Measurements from ENCODE around the gene PRX.

PRX gene

DNA sequence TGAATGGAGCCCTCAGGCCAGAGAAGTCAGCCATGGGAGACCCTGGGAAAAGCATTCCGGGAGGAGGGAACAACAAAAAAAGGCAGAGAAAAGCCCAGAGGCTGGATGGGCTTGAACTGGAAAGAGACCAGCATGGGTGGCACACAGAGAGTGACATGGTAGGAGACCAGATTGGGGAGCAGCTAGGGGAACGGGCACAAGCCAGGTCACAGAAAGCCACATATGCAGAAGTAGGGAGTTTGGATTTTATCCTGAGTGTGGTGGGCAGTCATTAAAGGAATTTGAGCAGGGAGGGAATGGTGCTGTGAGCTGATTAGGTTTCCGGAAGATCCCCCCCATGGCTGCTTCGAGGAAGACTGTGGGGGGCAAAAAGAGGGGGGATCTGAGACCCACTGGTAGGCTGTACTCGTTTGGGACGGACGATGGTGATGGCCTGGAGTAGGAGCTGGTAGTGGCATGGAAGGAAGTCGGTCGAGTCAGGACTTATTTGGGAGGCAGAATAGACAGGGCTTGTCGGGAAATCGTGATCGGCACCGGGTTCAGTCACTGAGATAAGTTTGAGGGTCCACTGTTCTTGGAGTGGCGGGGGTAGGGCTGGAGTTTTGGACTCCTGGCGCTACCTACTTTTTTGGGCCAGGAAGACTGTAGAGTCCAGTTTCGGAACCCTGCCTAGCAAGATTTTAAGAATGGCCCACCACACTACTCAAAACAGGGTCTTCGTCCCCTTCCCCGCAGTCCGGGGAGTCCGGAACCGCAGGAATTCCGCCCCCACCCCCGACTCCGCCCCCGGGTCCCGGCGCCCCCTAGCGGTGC, 11.7 kb upstream of the PRX start:
- H3K4me3 ChIP-seq (replicated peaks in 1 of 2; ENCODE audit: low read depth in 2 of 2, low read length in 2 of 2), result peak overlapping the region; percentile 81 to 84
- TF ChIP-seq, protein P1, sequence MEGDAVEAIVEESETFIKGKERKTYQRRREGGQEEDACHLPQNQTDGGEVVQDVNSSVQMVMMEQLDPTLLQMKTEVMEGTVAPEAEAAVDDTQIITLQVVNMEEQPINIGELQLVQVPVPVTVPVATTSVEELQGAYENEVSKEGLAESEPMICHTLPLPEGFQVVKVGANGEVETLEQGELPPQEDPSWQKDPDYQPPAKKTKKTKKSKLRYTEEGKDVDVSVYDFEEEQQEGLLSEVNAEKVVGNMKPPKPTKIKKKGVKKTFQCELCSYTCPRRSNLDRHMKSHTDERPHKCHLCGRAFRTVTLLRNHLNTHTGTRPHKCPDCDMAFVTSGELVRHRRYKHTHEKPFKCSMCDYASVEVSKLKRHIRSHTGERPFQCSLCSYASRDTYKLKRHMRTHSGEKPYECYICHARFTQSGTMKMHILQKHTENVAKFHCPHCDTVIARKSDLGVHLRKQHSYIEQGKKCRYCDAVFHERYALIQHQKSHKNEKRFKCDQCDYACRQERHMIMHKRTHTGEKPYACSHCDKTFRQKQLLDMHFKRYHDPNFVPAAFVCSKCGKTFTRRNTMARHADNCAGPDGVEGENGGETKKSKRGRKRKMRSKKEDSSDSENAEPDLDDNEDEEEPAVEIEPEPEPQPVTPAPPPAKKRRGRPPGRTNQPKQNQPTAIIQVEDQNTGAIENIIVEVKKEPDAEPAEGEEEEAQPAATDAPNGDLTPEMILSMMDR (IDR thresholded peaks at IDR 0.05; ENCODE audit: low read depth, low read length), result no peak
- DNase-seq (ENCODE audit: low read depth in 2 of 2), result peak; percentile 21 to 43

DNA sequence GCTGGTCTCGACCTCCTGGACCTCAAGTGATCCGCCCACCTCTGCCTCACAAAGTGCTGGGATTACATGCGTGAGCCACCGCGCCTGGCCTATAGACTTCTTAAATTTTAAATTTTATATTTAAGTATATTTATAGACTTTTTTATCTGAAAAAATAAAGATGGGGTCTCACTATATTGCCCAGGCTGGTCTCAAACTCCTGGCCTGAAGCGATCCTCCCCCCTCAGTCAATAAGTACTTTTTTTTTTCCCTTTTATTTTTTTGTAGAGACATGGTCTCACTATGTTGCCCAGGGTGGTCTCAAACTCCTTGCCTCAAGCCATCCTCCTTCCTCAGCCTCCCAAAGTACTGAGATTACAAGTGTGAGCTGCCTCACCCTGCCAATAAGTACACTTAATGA, 10.8 kb upstream of the PRX start:
- peak overlapping the region; percentile 81 to 84 for H3K4me3 ChIP-seq (replicated peaks in 1 of 2; ENCODE audit: low read depth in 2 of 2, low read length in 2 of 2)
- TF ChIP-seq, protein P1 (IDR thresholded peaks at IDR 0.05; ENCODE audit: low read depth, low read length), result no peak
- no peak for DNase-seq (ENCODE audit: low read depth in 2 of 2)

GRCh38 chr19:40422748-40423566, 9.8 kb upstream of the PRX start:
- no peak overlapping the region for H3K4me3 ChIP-seq (replicated peaks in 1 of 2; ENCODE audit: low read depth in 2 of 2, low read length in 2 of 2)
- no peak for DNase-seq (ENCODE audit: low read depth in 2 of 2)
- TF ChIP-seq, protein P1 (IDR thresholded peaks at IDR 0.05; ENCODE audit: low read depth, low read length), result no peak

- TF ChIP-seq, protein P1 (IDR thresholded peaks at IDR 0.05; ENCODE audit: low read depth, low read length), result no peak
- H3K4me3 ChIP-seq (replicated peaks in 1 of 2; ENCODE audit: low read depth in 2 of 2, low read length in 2 of 2), result no peak overlapping the region
- DNase-seq (ENCODE audit: low read depth in 2 of 2), result no peak
Measured at GRCh38 chr19:40421993-40422747, 9.0 kb upstream of the PRX start.

GRCh38 chr19:40420766-40421765, 7.9 kb upstream of the PRX start:
- DNase-seq (ENCODE audit: low read depth in 2 of 2), result peak; percentile 92 to 96
- H3K4me3 ChIP-seq (replicated peaks in 1 of 2; ENCODE audit: low read depth in 2 of 2, low read length in 2 of 2), result peak overlapping the region; percentile 64 to 67
- TF ChIP-seq, protein P1 (IDR thresholded peaks at IDR 0.05; ENCODE audit: low read depth, low read length), result peak; percentile 98

- DNase-seq (ENCODE audit: low read depth in 2 of 2), result no peak
- TF ChIP-seq, protein P1 (IDR thresholded peaks at IDR 0.05; ENCODE audit: low read depth, low read length), result no peak
- peak overlapping the region; percentile 64 to 67 for H3K4me3 ChIP-seq (replicated peaks in 1 of 2; ENCODE audit: low read depth in 2 of 2, low read length in 2 of 2)
Measured at GRCh38 chr19:40420451-40420765, 7.2 kb upstream of the PRX start.

Measured in cardiac fibroblast (primary cell).